Keratinocyte (primary cell): ENCODE measurements around the gene ZNF438.

Experiments used
- EZH2 ChIP-seq: IDR thresholded peaks from one replicate; pipeline ENCODE4 v1.6.1; 2012; ENCODE audit warnings: inconsistent platforms, mild to moderate bottlenecking, low read length, moderate library complexity
- TF ChIP-seq, protein P1 (sequence below), 3 experiments: IDR thresholded peaks in 1 of 3; conservative IDR thresholded peaks in 1 of 3; optimal IDR thresholded peaks in 1 of 3; 2 replicates in 2 of 3; 3 replicates in 1 of 3; pipeline versions ENCODE3 to v1.5.1; 2011; ENCODE audit warnings: low read length in 3 of 3, mild to moderate bottlenecking in 3 of 3, moderate library complexity in 2 of 3, control low read depth in 1 of 3, inconsistent platforms in 1 of 3; ENCODE audit not compliant: insufficient read depth in 2 of 3; ENCODE audit errors: extremely low read depth in 1 of 3

DNA sequence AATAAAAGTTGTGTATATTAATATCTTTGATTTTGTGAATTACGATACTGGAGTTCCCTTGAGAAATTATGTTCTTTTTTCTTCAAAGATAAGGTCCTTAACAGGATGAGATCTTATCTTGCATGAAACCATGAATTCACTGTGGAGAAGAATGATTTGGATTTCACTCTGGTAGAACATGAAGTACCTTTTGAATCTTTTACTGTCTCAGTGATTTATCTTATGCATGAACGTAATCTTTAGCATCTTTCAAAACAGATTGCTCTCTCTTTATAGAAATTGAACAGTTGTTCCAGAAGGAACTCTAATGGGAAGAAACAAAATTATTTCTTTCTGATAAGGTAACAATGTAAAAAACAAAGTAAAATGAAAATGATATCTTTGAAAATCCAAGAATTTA is 11.0 kb upstream of the ZNF438 start:
- TF ChIP-seq, protein P1, sequence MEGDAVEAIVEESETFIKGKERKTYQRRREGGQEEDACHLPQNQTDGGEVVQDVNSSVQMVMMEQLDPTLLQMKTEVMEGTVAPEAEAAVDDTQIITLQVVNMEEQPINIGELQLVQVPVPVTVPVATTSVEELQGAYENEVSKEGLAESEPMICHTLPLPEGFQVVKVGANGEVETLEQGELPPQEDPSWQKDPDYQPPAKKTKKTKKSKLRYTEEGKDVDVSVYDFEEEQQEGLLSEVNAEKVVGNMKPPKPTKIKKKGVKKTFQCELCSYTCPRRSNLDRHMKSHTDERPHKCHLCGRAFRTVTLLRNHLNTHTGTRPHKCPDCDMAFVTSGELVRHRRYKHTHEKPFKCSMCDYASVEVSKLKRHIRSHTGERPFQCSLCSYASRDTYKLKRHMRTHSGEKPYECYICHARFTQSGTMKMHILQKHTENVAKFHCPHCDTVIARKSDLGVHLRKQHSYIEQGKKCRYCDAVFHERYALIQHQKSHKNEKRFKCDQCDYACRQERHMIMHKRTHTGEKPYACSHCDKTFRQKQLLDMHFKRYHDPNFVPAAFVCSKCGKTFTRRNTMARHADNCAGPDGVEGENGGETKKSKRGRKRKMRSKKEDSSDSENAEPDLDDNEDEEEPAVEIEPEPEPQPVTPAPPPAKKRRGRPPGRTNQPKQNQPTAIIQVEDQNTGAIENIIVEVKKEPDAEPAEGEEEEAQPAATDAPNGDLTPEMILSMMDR (optimal IDR thresholded peaks at IDR 0.05 in 1 of 3, IDR thresholded peaks at IDR 0.05 in 1 of 3, conservative IDR thresholded peaks at IDR 0.05 in 1 of 3; ENCODE audit: extremely low read depth in 1 of 3, insufficient read depth in 2 of 3, low read length in 3 of 3): no peak
- no peak for TF ChIP-seq EZH2
